Brain pericyte (primary cell): ENCODE data around the gene VTI1A.

Experiments used
- DNase-seq: peaks from one replicate; pipeline ENCODE4 v3.0.0-alpha.2; 2012; ENCODE audit warnings: low read depth, low spot score

Gene VTI1A

DNA sequence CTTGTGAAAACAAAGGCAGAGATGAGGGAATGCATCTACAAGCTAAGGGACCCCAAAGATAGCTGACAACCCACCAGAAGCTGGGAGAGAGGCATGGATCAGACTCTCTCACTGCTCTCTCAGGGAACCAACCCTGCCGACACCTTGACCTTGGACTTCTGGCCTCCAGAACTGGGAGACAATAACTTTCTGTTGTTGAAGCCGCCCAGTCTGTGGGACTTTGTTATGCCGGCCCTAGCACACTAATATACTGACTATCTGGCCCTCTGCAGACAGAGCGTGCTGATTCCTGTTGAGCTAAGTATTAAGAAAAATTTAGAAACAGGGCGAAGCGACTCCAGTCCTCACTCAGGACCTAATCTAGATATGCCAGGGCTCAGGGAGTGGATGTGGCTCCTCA is 358.7 kb downstream of the VTI1A start:
- DNase-seq, result no peak

DNA sequence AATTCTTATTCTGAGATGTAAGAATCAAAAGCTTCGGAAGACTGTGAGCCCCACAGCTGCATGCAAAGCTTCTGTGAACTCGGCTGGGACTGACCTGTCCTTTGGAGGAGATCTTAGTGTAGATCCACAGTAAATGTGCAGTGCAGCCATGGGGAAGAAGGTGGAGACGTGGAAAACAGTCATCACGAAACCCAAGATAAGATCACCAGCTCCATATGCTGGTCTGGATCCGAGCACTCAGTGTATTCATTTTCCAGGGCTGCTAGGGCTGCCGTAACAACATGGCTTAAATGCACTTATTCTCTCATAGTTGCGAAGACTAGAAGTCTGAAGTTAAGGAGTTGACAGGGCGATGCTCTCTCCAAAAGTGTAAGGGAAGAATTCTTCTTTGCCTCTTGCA is 360.0 kb downstream of the VTI1A start:
- DNase-seq, result no peak

DNA sequence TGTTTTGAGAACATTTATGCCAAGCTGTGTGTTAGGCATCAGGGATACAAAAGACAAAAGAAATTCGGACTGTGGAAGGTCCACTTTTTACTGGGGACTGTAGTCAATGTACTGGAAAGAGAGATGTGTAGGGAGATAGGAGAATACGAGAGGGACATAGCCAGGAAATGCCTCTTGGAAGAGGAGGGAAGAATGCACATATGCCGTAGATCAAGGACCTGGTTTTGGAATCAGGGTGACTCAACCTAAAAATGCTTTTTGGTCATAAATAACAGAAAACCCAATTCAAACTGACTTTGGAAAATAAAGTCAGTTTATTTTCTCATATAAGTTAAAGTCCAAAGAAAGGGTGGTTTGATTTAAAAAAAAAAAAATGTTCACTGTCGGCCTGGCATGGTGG is 362.7 kb downstream of the VTI1A start:
- DNase-seq, result no peak

DNA sequence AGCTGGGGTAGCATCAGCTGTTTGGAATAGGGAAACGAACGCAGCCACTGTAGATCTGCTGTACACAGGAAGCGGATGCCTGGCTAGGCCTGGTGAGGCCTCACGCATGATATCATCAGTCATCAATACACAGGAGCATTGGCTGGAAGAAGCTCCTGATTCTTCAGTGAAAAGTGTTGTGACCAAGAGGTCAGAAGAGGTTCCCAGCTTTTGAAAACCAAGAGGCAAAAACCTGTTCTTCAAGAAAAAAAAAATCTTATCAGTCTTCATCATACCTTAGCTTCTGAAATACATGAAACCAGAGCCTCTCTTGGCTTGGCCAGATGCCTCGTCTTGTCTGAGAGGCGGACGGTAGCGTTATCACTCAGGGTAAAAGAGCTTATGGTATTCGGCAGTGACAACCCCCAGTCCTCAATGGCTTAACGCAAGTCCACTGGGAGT is 363.7 kb downstream of the VTI1A start:
- DNase-seq, result no peak

DNA sequence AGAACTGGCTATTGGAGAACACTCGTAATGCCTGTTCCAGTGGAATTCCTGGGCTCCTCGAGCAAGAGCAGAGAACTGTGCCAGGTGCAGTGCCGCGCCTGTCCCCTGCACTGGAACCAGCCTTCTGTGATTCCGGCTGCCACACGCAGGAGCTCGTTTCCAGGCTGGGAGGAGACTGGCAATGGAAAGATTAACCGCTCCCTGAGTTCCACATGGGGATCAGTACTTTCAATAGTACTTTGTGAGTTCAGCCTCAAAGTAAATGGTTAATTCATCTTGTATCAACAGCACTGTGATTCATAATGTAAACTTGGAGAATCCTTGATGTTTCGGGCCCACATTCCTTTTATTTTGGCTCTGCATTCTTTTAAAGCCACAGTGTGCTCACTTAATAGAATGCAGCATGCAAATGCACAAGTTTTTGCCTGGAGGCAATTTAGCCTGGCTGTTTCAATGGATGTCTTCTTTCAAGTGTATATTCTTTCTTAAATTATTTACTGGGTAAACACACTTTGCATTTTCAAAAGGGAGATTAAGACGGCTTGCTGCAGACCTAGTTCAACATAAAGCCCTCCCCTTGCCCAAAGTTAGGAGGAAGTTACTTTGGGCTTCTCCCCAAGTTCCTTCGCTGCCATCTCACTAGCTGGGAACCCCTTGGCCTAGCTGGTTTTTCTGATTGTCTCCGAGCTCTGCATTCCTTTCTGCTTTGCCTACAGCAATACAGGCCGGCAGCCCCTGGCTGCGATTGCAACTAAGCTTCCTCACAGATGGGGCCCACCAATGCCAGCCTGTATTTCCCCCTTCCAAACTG is 364.9 kb downstream of the VTI1A start:
- peak; percentile 58 for DNase-seq

DNA sequence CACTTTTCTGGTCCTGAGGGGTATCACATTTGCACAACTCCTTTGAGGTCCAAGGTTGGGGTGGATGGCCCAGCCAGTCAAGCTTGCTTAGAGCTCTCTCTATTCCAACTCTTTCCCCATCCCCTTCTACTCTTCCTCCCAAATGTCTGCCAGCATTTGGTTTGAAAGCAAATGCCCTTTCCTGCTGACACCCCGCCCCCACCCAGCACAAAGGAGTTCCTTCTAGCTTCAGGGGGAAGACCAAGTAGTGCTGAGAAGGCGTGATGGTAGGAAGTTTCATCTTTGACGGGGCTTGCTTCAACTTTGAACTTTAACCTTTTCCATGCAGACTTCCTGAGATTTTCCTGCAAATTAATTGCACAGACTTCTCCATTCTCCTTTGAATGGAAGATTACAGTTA is 365.6 kb downstream of the VTI1A start:
- no peak for DNase-seq

DNA sequence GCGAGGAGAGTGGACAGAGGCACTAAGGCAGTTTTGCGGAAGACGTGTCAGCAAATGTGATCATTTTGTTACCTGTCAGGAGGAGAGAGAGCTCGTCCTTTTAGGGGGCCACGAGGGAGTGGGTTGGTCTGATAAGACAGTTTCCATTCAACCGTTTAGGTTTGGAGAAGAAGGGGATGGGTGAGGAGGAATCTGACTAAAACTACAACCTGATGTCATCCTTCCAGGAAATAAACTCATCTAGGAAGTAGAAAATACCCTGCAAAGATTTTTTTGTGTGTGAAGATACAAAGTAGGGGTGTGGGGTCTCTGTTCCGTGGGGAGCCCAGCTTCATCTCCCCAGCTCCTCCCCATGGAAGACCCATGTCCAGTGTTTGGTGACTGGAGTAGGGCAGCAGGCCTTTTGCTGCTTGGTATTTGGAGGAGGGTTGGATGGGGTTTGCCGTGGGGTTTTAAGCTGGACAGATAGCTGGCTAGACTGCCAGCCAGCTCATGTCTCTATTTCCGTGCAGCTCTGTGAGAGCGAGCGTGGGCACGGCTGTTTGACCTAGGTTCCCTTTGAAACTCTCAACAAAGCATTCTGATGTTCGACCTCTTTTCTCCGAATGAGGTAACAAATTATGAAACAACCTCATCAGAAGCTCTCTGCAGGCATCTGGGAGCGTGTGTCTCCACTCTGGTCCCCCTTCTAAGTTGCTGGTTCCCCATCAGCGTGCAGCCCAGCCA is 367.0 kb downstream of the VTI1A start:
- no peak for DNase-seq

DNA sequence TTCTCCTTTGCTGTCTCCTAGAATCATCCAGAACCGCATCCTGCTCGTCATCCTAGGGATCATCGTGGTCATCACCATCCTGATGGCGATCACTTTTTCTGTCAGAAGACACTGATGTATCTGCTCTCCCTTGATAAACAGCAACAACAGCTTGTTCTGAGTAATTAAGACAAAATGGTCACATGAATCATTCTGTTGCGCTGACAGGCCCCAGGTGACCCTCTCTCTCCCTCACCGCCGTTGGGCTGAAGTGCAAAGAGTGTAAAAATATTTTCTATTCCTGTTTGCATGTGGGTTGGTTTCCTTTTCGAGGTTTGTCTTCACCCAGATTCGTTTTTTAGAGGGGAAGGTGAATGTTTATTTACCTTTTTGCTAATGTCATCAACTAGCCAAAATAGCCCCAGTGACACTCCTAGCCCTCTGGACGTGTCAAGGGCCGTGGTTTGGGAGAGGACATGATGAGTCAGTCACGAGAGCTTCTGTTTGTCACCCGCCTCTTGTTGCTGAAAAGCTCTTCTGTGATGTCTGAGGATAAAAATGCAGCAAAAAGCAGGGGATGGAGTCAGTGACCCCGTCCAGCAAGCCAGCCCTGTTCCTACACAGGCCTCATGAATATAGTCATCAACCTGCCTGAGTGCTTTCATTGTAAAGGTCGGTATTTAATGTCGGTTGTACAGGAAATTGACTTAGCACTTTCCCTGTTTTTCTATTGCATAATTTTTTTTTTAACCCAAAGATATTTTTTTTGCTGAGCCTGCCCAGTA is 368.4 kb downstream of the VTI1A start:
- DNase-seq, result no peak

DNA sequence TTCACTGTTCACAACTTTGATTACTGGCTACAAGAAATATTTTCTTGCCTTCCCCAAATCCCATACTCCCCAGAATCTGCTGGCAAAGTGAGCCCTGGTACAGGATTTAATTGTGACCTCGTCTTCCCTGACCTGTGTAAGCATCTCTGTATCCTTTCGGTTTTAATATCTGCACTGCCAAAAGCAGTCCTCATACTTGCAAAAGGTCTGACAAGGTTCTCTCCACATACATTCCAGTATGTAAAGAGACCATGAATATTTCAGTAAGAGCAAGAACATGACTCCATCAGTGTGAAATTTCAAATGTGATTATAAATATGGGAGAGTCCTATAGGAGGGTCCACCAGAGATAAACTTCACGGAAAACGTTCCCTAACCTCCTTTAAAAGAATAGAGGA is 369.0 kb downstream of the VTI1A start:
- DNase-seq, result no peak

DNA sequence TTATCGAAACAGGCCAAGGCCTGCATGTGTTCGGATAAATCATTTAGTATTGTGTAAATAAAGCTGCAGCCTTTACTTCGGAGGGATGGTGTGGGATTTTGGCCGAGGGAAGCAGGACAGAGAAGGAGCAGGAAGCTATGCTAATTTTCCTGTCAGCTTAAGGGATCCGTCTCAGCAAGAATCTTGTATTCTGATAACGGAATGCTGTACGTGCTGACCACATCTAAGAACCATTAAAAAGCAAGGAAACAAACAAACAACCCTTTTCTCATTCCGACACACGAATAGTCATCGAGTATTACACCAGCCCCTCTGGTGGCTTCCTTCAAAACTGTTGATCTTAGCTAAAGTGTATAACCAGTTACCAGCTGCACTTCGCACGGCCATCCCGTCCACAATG is 369.9 kb downstream of the VTI1A start:
- DNase-seq, result no peak

DNA sequence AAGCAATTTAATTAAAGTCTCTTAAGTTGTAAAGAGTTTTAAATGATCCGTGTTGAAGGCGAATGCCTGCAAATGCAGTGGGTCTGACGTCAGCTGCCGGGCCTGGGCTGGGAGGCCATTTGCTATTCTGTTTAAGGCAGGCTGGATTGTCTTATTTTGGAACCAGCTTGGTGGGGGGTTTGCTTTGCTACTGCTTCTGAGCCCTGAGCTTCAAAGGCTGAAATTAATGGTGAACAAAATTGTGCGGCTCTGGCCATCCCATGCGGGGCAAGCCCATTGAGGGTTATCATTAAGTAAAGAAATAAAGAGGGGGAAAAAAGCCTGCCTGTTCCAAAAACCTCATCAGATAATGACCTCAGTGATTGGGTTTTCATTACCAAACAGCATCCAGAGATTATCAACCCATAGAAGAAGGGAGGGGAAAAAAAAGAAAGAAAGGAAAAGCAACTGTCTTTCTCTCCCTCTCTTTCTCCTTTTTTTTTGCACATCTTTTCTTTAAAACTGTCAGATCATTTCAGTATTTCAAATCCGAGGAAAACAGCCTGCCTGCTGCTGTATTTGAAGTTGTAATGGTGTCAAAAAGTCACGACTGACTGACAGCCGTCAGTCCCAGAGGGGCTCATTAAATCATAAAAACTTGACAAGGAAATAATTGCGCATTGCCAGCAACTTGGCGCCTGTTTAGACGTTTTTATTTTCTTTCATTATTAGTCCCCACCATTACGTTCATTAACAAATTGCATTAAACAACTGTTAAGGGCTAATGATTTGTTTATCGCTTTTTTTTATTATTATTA is 371.2 kb downstream of the VTI1A start:
- no peak for DNase-seq

DNA sequence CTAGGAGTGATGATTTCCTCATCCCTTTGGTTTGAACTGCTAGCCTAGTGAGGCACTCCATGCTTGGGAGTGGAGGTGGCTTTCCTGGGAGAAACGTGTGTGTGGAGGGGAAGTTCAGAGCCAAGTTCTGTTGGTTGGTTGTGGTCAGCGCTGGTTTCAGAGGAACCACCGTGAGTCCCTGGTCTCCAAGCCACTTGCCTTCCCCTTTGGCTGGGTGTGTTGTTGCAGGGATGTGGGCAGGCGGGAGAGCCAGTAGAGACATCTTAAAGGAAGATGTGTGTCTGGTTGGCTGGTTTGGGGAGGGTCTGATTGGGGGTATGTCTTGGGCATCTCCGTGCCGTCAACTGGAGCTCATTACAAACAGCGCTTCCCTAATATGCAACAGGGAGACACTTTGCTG is 372.2 kb downstream of the VTI1A start:
- DNase-seq, result no peak

DNA sequence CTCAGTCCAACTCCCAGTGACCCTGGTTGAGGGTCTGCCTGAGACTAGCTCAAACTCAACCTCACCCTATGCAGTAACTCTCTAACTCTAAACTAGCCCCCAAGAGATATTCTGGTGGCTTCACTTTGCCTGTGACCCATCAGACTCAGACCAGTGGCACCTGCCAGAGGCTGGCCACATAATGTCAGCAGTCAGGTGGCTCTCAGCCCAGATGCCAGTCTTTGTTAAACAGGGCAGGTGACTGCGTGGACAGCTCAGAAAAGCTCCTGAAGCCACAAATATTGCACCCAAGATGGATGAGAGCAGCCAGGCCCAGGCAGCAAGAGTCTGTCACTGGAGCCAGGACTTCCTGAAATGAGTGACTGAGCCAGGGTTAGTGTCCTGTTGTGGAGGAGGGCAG is 373.3 kb downstream of the VTI1A start:
- no peak for DNase-seq

DNA sequence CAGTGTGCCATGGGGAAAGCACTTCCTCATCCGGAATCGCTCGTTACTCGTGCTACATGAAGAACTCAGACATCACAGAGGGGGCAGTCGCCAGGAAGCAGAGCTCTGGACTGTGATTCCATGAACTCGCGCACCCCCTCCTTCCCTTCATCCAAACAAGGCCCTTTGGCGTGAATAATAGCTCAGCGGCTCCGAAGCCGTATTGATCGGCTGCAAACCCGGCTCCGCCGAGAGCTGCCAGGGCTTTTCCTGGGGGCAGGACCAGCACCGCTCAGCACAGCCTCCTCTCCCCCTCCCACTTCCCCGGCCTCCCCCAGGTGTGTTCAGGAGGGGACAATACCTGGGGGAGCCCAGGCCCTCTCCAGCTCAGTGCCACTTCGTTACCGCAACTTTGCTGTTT is 374.0 kb downstream of the VTI1A start:
- no peak for DNase-seq

DNA sequence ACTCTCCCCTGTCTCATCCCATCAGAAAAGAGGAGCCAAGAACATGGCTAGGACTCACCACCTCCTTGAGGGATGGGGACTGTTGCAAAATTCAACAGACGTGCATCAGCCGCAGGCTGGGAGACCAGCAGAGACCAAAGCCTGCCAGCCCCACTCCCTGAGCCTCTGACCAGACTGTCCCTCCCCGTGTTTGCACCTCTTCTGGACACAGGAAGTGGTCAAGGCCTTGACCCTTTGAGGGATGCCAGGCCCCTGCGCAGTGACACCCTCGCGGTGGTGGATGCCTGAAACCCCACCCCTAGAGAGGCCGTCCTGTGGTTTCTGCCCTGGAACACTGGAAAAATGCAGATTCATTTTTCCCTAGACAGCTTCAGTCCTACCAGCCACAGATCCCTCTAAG is 374.6 kb downstream of the VTI1A start:
- no peak for DNase-seq

DNA sequence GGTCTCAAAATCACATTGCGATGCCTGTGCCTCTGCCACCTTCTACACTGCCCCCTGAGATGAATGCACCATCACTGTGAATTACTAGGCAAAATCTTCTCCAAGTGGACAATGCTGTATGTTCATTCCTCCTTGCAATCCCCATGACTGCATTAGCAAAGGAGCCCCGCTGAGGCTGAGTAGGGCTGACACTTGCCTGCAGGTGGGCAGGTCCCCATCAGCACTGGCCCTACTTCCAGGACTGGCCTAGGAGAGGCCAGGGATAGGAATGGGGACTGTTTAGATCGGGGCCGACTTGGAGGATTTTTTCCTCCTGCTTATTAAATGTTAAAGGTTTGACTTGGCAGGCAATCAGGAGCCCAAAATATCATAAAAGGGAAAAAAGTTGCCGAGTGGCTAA is 376.0 kb downstream of the VTI1A start:
- DNase-seq, result no peak

DNA sequence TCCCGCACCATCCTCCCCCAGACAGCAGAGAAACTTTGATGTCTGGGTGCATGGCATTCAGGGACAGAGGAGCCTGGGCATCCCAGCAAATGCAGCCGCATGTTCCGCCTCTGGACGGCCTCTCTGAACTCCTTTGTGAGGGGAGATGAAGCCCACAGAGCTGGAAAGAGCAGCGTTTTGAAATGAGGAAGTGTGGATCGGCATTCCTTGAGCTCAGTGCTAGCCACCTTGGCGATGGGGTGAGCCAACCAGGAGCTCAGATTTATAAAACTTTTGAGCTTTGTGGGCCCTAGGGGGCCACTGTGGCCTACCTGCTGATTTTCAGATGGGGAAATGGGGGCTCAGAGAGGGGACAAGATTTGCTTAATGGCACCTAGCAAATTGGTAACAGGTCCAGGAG is 376.6 kb downstream of the VTI1A start:
- no peak for DNase-seq

DNA sequence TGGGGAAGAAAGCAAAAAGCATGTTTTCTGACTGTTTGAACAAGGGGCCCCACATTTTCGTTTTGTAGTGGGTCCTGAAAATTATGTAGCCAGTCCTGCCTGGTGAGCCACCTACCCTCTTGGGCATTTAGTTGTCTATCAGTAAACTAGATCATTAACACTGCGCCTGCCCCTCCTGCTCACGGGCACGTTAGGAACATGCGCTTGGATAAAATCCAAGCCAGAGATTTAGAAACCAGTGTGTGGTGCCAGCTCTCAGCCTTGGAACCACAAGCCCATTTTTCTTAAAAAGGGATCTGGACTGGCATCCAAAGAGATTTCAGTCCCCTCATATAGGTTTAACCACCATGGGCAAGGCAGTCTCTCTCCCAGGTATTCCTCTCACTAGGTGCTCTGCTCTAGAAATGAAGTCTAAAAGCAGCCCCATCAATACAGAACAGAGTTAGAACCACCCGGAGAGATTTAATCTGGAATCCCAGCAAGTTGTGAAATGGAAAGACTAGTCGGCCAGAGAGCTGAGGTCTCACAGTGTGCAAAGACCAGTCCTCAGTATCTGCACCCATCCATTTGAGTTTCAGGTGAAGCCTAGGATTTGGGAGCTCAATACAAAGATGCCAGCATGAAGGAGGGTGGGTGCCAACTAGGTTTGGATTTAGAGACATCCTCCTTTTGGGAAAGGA is 379.1 kb downstream of the VTI1A start:
- DNase-seq, result no peak

DNA sequence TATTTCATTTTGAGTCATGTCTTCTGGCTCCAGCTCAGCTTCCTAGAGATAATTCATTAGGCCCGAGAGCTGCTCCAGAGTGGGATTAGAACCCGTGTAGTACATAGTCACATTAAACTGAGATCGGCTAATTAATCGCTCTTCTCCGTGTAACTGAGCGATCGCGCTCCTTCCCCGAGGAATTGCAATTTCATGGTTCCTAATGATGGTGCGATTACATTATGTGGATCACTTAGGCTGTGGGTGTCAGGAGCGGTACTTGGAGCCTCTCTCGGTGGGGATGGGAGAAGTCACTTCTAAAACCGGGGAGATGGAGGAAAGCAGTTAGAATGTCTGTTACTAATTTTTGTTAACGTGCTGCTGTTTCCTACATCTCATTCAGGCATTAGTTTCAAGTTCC is 380.1 kb downstream of the VTI1A start:
- no peak for DNase-seq

DNA sequence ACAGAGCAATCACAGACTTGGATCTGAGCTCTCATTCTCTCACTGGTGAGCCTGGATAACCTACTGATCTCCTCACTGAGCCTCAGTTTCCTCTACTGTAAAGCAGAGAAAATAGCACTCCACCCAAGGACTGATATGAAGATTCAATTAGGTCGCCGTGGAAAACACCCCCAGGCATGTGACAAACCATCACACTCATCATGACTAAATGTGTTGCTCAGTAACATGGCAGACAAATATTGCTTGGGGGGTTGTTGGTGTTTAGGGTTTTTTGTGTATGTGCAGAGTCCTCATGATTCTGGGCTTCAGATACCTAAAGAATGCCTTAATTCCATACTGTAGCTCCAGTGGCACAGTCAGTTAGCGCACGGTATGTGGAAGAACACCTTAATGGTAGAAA is 380.9 kb downstream of the VTI1A start:
- DNase-seq, result no peak

DNA sequence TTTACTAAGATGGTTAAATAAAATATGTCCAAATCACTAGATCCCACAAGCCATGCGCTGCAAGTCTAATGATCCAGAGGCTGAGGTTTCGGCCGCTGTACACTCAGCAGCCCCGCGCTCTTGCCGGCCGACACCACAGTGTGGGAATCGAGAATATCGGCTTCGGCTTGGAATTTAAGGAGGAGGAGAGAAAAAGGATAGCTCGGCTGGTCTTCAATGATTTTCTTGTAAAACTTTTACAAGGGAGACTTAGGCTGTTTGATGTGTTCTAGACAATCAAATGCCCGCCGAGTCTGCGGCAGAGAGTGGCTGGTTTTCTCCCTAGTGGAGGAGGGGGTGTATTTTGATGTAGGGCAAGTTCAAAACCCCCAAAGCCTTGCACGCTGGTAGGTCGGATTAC is 384.8 kb downstream of the VTI1A start:
- DNase-seq, result no peak
